Activated T-helper 1 cell treated with anti-CD3 and anti-CD28 coated beads, Interleukin-2, amount 50 U/mL, for 16 hours (primary cell): ENCODE results near the gene MICAL3.
A peak's percentile ranks its signal among the peaks of the same experiment; 100 is the strongest.
"Not testable (repeated sequence)": the region's sequence is repeated elsewhere in the genome, so short reads cannot be mapped to it uniquely, and the experiment has no call there.

Source experiments
- DNase-seq, 2 donors: peaks; one replicate each; pipeline ENCODE4 v3.0.0-alpha.2; 2020; ENCODE audit warnings: low read depth in 1 of 2, low spot score in 1 of 2

The MICAL3 gene

GRCh38 chr22:18032455-18033101, 8.2 kb upstream of the MICAL3 start:
- DNase-seq = no peak

- no peak for DNase-seq
Observed at GRCh38 chr22:18031695-18032454, 7.5 kb upstream of the MICAL3 start.

GRCh38 chr22:18029686-18030267, 5.4 kb upstream of the MICAL3 start:
- DNase-seq = no peak

- no peak for DNase-seq
Observed at GRCh38 chr22:18028817-18029527, 4.6 kb upstream of the MICAL3 start.

- DNase-seq = not testable (repeated sequence)
Observed at GRCh38 chr22:18025898-18026297, 1.5 kb upstream of the MICAL3 start.

- DNase-seq = no peak
Observed at GRCh38 chr22:18024956-18025720, 777 bp upstream of the MICAL3 start.

- peak in 1 of 2 donors; percentile 4 for DNase-seq
Observed at GRCh38 chr22:18023509-18024275, 669 bp downstream of the MICAL3 start.

GRCh38 chr22:18022876-18023275, 1.5 kb downstream of the MICAL3 start:
- no peak for DNase-seq

GRCh38 chr22:18021431-18021830, 2.9 kb downstream of the MICAL3 start:
- no peak for DNase-seq

- not testable (repeated sequence) for DNase-seq
Observed at GRCh38 chr22:18020743-18021142, 3.6 kb downstream of the MICAL3 start.

- no peak for DNase-seq
Observed at GRCh38 chr22:18013947-18014346, 10.4 kb downstream of the MICAL3 start.

GRCh38 chr22:18013436-18013835, 10.9 kb downstream of the MICAL3 start:
- no peak for DNase-seq

- DNase-seq = no peak
Observed at GRCh38 chr22:18012531-18012930, 11.8 kb downstream of the MICAL3 start.

- DNase-seq = no peak
Observed at GRCh38 chr22:18010266-18010665, 14.1 kb downstream of the MICAL3 start.

GRCh38 chr22:18008136-18008535, 16.2 kb downstream of the MICAL3 start:
- no peak for DNase-seq

GRCh38 chr22:18005201-18005926, 19.0 kb downstream of the MICAL3 start:
- DNase-seq = no peak

GRCh38 chr22:18001894-18002315, 22.5 kb downstream of the MICAL3 start:
- DNase-seq = not testable (repeated sequence)

GRCh38 chr22:18001040-18001893, 23.1 kb downstream of the MICAL3 start:
- DNase-seq = peak; percentile 31 to 48
